AG10803 (cell line): ENCODE measurements around the gene EPN1.
A peak's percentile ranks its signal among the peaks of the same experiment; 100 is the strongest.

Experiments used
- DNase-seq: peaks from one replicate; pipeline ENCODE4 v3.0.0; 2010; ENCODE audit warnings: low read depth
- H3K4me3 ChIP-seq: 2 replicates; pipeline ENCODE4 v1.5.1; 2011; ENCODE audit warnings: mild to moderate bottlenecking, low read length, control low read depth
- TF ChIP-seq, protein P1 (sequence below): conservative IDR thresholded peaks from 2 replicates; pipeline ENCODE4 v1.5.1; 2011; ENCODE audit warnings: mild to moderate bottlenecking, low read length, control low read depth, inconsistent platforms

Gene EPN1

DNA sequence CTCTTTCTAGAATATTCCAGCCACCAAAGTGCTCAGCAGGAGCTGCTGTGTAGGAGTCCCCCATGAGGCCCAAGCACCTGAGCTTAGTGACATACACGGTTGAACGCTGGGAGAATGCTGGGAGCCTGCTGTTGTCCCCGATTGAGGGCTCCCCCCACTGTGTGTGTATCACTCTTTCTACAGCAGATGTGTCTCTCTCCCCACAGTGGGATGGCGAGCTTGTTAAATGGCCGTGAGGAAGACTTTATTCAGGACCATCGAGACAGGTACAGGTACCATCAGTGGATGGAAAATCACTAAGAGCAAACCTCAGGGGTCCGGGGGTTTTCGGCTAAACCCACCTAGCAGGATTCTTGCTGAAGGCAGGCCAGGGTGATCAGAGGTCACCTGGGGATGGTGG is 22.7 kb downstream of the EPN1 start:
- DNase-seq: no peak
- no peak overlapping the region for H3K4me3 ChIP-seq
- TF ChIP-seq, protein P1, sequence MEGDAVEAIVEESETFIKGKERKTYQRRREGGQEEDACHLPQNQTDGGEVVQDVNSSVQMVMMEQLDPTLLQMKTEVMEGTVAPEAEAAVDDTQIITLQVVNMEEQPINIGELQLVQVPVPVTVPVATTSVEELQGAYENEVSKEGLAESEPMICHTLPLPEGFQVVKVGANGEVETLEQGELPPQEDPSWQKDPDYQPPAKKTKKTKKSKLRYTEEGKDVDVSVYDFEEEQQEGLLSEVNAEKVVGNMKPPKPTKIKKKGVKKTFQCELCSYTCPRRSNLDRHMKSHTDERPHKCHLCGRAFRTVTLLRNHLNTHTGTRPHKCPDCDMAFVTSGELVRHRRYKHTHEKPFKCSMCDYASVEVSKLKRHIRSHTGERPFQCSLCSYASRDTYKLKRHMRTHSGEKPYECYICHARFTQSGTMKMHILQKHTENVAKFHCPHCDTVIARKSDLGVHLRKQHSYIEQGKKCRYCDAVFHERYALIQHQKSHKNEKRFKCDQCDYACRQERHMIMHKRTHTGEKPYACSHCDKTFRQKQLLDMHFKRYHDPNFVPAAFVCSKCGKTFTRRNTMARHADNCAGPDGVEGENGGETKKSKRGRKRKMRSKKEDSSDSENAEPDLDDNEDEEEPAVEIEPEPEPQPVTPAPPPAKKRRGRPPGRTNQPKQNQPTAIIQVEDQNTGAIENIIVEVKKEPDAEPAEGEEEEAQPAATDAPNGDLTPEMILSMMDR: no peak

DNA sequence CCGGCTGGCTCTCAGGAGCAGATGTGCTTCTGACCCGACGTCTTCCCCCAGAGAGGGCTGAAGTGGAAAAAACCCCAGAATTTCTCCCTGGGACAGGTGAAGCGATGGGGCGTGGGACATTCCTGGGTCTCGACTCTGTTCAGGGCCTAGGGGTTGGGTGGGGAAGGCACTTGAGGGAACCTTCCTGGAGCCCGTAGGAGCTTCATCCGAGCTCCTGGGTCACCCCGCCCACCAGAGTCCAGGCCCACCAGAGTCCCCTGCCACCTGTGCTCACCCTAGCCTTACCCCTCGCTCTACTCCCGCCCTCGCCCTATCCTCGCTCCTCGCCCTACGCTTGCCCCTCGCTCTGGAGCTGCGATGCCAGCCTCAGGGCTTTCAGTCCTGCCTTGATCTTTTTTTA is 23.2 kb downstream of the EPN1 start:
- no peak for DNase-seq
- H3K4me3 ChIP-seq: no peak overlapping the region
- TF ChIP-seq, protein P1: no peak

DNA sequence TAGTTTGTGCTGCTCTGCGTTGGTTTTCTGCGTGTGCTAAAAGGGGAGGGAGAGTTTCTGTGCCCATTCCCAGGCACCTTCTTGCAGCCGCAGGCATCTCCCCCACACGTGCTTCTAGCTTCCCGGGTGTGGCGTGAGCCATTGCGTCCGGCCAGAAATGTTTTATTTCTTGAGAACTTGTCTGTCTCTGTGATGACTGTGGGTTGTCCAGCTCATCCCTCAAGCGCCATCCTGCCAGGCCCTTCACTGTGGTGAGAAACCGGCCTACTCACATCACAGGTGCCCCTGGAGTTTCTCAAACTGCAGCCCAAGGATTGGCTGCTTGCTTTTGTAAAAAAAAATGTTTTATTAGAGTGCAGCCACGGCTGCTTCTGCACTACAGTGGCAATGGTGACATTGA is 24.2 kb downstream of the EPN1 start:
- H3K4me3 ChIP-seq: no peak overlapping the region
- no peak for DNase-seq
- TF ChIP-seq, protein P1: no peak

DNA sequence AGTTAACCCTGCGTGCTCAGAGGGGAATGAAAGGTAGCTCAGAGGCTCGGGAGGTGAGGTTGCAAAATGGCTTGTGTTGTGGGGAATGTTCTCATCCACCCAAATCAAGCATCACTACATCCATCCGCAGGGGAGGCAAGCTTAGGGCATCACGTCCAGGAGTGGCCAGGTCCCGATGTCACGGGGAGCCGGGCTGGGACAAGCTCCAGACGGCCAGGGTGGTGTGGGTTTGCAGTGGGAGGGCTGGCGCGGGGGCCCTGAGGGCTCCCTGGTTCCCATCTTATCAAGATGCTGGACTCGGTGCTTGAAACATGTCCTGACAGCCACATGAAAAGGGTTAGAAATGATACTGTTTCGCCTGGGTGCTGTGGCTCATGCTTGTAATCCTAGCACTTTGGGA is 25.8 kb downstream of the EPN1 start:
- TF ChIP-seq, protein P1: no peak
- no peak for DNase-seq
- H3K4me3 ChIP-seq: no peak overlapping the region

DNA sequence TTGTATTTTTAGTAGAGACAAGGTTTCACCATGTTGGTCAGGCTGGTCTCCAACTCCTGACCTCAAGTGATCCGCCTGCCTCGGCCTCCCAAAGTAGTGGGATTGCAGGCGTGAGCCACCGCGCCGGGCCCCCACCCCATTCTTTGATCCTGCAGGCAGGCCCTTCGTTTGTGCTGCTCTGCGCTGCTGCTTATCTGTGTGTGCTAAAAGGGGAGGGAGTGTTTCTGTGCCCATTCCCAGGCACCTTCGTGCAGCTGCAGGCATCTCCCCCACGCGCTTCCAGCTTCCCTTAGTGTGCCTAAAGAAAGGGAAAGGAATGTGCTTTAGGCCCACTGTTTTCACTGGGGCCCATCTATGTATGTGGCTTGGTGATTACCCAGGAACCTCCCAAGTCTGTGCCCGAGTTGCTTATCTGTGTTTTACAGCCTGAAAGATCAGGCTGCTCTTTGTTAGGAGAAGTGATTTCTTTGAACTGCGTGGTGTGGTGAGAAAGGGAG is 27.2 kb downstream of the EPN1 start:
- no peak for DNase-seq
- H3K4me3 ChIP-seq: no peak overlapping the region
- TF ChIP-seq, protein P1: no peak

DNA sequence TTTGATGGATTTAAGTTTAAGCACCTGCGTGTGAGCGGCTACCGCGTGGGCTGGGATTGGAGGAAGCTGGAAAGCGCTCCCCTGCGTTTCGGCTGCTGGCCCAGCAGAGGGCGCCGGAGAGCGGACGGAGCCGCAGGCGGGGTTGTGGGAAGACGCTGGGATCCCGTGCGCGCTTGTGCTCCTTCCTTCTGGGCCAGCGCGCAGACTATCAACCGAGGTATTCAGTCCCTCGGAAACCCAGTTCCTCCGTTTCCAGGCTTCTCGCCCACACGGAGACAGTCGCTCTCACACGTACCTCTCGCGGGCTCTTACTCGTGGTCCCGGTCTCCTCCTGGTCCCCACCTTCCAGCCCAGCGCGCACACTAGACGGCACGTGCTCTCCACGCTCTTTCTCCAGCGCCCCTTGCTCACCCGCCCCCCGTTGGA is 28.8 kb downstream of the EPN1 start:
- TF ChIP-seq, protein P1: peak; percentile 55
- no peak overlapping the region for H3K4me3 ChIP-seq
- peak; percentile 9 for DNase-seq

DNA sequence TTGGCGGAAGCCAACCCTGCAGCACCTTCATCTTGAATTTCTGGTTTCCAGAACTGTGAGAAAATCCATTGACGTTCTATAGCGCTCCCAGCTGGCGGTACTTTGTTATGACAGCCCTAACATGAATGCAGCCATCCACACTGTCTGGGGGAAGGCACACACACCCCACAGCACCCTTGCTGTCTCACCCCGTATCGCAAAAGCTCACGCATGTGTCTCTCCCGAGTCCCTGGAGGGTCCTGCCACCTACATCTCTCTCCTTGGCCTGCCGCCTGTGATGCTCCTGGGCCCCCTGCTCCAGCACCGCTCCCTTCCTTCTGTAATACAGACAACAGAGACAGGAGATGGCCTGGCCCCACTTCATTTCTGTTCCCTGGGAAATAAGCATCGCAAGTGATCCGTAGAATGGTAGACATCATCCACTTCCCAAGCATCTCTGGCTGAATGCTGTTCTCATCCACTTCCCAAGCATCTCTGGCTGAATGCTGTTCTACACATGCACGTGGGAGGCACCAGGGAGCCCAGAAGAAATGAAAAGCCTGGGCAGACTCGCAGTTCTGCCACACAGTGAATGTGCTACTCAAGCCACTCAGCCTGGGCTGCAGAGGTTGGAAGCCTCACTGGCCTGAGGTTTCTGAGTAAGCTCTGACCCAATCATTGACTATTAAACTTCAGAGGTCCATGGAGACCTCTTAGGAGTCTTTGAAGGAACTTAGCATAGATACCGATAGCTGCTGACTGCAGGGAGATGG is 29.6 kb downstream of the EPN1 start:
- TF ChIP-seq, protein P1: no peak
- no peak overlapping the region for H3K4me3 ChIP-seq
- no peak for DNase-seq
